Lower leg skin (tissue), 3 donors: ENCODE data around the gene CDKN2A.

Source experiments
- POLR2A ChIP-seq, 2 donors: fragments of 450-650 bp; IDR thresholded peaks; one replicate each; pipeline ENCODE4 v1.6.1; 2016 to 2017; ENCODE audit warnings: antibody characterized with exemption in 2 of 2, mild to moderate bottlenecking in 1 of 2, moderate library complexity in 1 of 2
- TF ChIP-seq, protein P1 (sequence below), 3 donors: fragments of 450-650 bp; IDR thresholded peaks; one replicate each; pipeline ENCODE4 v1.5.1; 2016; ENCODE audit warnings: antibody characterized with exemption in 3 of 3, mild to moderate bottlenecking in 3 of 3, moderate library complexity in 2 of 3

GRCh38 chr9:22005021-22005701, 11.0 kb upstream of the CDKN2A start:
- TF ChIP-seq POLR2A (IDR thresholded peaks at IDR 0.05) = no peak
- TF ChIP-seq, protein P1, sequence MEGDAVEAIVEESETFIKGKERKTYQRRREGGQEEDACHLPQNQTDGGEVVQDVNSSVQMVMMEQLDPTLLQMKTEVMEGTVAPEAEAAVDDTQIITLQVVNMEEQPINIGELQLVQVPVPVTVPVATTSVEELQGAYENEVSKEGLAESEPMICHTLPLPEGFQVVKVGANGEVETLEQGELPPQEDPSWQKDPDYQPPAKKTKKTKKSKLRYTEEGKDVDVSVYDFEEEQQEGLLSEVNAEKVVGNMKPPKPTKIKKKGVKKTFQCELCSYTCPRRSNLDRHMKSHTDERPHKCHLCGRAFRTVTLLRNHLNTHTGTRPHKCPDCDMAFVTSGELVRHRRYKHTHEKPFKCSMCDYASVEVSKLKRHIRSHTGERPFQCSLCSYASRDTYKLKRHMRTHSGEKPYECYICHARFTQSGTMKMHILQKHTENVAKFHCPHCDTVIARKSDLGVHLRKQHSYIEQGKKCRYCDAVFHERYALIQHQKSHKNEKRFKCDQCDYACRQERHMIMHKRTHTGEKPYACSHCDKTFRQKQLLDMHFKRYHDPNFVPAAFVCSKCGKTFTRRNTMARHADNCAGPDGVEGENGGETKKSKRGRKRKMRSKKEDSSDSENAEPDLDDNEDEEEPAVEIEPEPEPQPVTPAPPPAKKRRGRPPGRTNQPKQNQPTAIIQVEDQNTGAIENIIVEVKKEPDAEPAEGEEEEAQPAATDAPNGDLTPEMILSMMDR (IDR thresholded peaks at IDR 0.05) = no peak
